ENCODE data around the gene CCDC24.

GRCh38 chr1:43969746-43970466, 21.5 kb upstream of the CCDC24 start, which contains the start of gene DPH2:
- TF ChIP-seq CTCF (conservative IDR thresholded peaks at IDR 0.05; ENCODE audit: low read length) (no peak), EZH2phosphoT487 (IDR thresholded peaks at IDR 0.05; ENCODE audit: borderline replicate concordance) (no peak)

All from Loucy (cell line).